A549 (cell line): ENCODE measurements around the gene EIF5A2. TPM values are rescaled to one million over a fixed set of nuclear protein-coding genes. Genes with fewer than 3 reads are reported as not detected.
A peak's percentile ranks its signal among the peaks of the same experiment; 100 is the strongest.

Source experiments
- ATAC-seq, 2 experiments: fragments of 200-7000 bp in 1 of 2; fragments of >200 bp in 1 of 2; cut with Nextera tagmentation in 1 of 2; cut with Tn5 transposase in 1 of 2; 3 replicates each; pipeline versions ENCODE4 v1.8.0 to v1.9.1; 2018 to 2020; ENCODE audit warnings: mild to moderate bottlenecking in 1 of 2, moderate library complexity in 1 of 2
- CTCF ChIA-PET: fragments of 300-600 bp; sonication (Branson Sonifier 250); formaldehyde crosslinking; extraction: SDS; loops from one replicate; lab custom pipeline; 2021; ENCODE audit warnings: antibody characterized with exemption, inconsistent platforms; lab: Yijun Ruan, JAX
- POLR2A ChIA-PET: fragments of 350-600 bp; formaldehyde crosslinking; extraction: SDS; loops from one replicate; lab custom pipeline; 2021; ENCODE audit warnings: antibody characterized with exemption, inconsistent platforms; lab: Yijun Ruan, JAX
- DNase-seq, 2 experiments: peaks; one replicate each; pipeline versions ENCODE4 v3.0.0 to v3.0.0-alpha.2; 2011 to 2016; ENCODE audit warnings: low read depth in 1 of 2, low spot score in 1 of 2
- FAIRE-seq: peaks from 2 replicates; lab custom pipeline; 2011; peaks lifted over from hg19 to GRCh38; lab: Jason Lieb, UNC
- H3K27ac ChIP-seq, 2 experiments: fragments of >200 bp; sonication (Bioruptor Twin); formaldehyde crosslinking; 3 replicates each; pipeline ENCODE4 v1.5.1; 2016 to 2017
- H3K4me1 ChIP-seq: fragments of >200 bp; sonication (Bioruptor Twin); formaldehyde crosslinking; 3 replicates; pipeline ENCODE4 v1.6.1; 2016
- H3K4me2 ChIP-seq: fragments of >200 bp; sonication (Bioruptor Twin); formaldehyde crosslinking; 3 replicates; pipeline ENCODE4 v1.6.1; 2016
- H3K4me3 ChIP-seq: fragments of >200 bp; sonication (Bioruptor Twin); formaldehyde crosslinking; 3 replicates; pipeline ENCODE4 v1.5.1; 2016
- H3K9me3 ChIP-seq: fragments of >200 bp; sonication (Bioruptor Twin); formaldehyde crosslinking; 3 replicates; pipeline ENCODE4 v1.6.1; 2016
- CBX8 ChIP-seq: fragments of 200-600 bp; sonication (generic); IDR thresholded peaks from 2 replicates; pipeline ENCODE4 v1.6.1; 2016
- FOSB ChIP-seq: fragments of 250-450 bp; sonication (Bioruptor Pico); IDR thresholded peaks from 2 replicates; pipeline ENCODE4 v1.5.0; 2020; ENCODE audit warnings: mild to moderate bottlenecking, moderate library complexity
- FOSL2 ChIP-seq, 2 experiments: fragments of 450-650 bp in 1 of 2; fragments of >200 bp in 1 of 2; sonication (Bioruptor Twin) in 1 of 2; formaldehyde crosslinking; IDR thresholded peaks; 2 replicates each; pipeline versions ENCODE4 v1.5.0 to v1.6.1; 2016 to 2020; ENCODE audit warnings: mild to moderate bottlenecking in 1 of 2, moderate library complexity in 1 of 2
- HDAC2 ChIP-seq: fragments of 200-600 bp; sonication (generic); IDR thresholded peaks from 2 replicates; pipeline ENCODE4 v1.6.1; 2016
- HOXA7 ChIP-seq: fragments of 250-450 bp; sonication (Bioruptor Pico); IDR thresholded peaks from 2 replicates; pipeline ENCODE4 v1.5.0; 2020; ENCODE audit warnings: mild to moderate bottlenecking, moderate library complexity
- JUN ChIP-seq, 2 experiments: fragments of >200 bp; sonication (Bioruptor Twin); formaldehyde crosslinking; IDR thresholded peaks; 2 replicates in 1 of 2; 3 replicates in 1 of 2; pipeline ENCODE4 v1.6.1; 2016 to 2017
- MAFK ChIP-seq: fragments of 450-650 bp; IDR thresholded peaks from 2 replicates; pipeline ENCODE4 v1.6.1; 2014; ENCODE audit not compliant: partially characterized antibody
- MYC ChIP-seq: IDR thresholded peaks from 2 replicates; pipeline ENCODE4 v1.6.1; 2012; ENCODE audit warnings: mild to moderate bottlenecking, inconsistent platforms, low read length, improper control_type of control experiment, borderline replicate concordance
- NFE2L2 ChIP-seq: fragments of 150-350 bp; conservative IDR thresholded peaks from 2 replicates; pipeline ENCODE4 v1.6.1; 2014; ENCODE audit warnings: low read length
- NPAS2 ChIP-seq: fragments of 250-450 bp; sonication (Bioruptor Pico); IDR thresholded peaks from 2 replicates; pipeline ENCODE4 v1.8.0; 2022; ENCODE audit warnings: mild to moderate bottlenecking, moderate library complexity, borderline replicate concordance
- NR3C1 ChIP-seq: fragments of >200 bp; sonication (Bioruptor Twin); formaldehyde crosslinking; IDR thresholded peaks from 3 replicates; pipeline ENCODE4 v1.6.1; 2017
- PHF8 ChIP-seq: fragments of 200-600 bp; sonication (generic); IDR thresholded peaks from 2 replicates; pipeline ENCODE4 v1.6.1; 2016; ENCODE audit warnings: low read depth, mild to moderate bottlenecking, antibody characterized with exemption, moderate library complexity, borderline replicate concordance
- RARB ChIP-seq: fragments of 250-450 bp; sonication (Bioruptor Pico); IDR thresholded peaks from 2 replicates; pipeline ENCODE4 v1.8.0; 2021; ENCODE audit warnings: mild to moderate bottlenecking, moderate library complexity
- RFX5 ChIP-seq: fragments of 450-650 bp; IDR thresholded peaks from 2 replicates; pipeline ENCODE4 v1.7.1; 2014; ENCODE audit warnings: antibody characterized with exemption, mild to moderate bottlenecking, moderate library complexity
- SREBF2 ChIP-seq: fragments of 450-650 bp; IDR thresholded peaks from 2 replicates; pipeline ENCODE4 v1.6.1; 2014; ENCODE audit warnings: mild to moderate bottlenecking, moderate library complexity
- TP53 ChIP-seq: fragments of 250-450 bp; sonication (Bioruptor Pico); IDR thresholded peaks from 2 replicates; pipeline ENCODE4 v1.5.0; 2021; ENCODE audit warnings: mild to moderate bottlenecking, moderate library complexity
- ZSCAN20 ChIP-seq: fragments of 250-450 bp; sonication (Bioruptor Pico); IDR thresholded peaks from 2 replicates; pipeline ENCODE4 v1.8.0; 2022; ENCODE audit warnings: mild to moderate bottlenecking, moderate library complexity
- WGBS: methylation state at CpG from one replicate; pipeline ENCODE4 v1.1.6; 2017; ENCODE audit errors: missing lambda C conversion rate; 5-methylcytosine and 5-hydroxymethylcytosine counted together
- polyA plus RNA-seq, 4 experiments: library from polyadenylated mRNA; depleted of rRNA in 3 of 4; stranded (reverse); fragments of >200 nt; fragmentation: RNase III in 1 of 4; extraction: RNeasy Plus Mini Kit Qiagen cat#74134 plus additional on column Dnase treatment in 1 of 4; gene quantifications; 2 replicates in 3 of 4; 3 replicates in 1 of 4; pipeline ENCODE4 v1.2.3, GENCODE V29; 2011 to 2017
- TF ChIP-seq, protein P1 (sequence below): fragments of 450-650 bp; IDR thresholded peaks from 2 replicates; pipeline ENCODE4 v1.6.1; 2014; ENCODE audit warnings: antibody characterized with exemption
- TF ChIP-seq, protein P2 (sequence below): IDR thresholded peaks from 2 replicates; pipeline ENCODE4 v1.6.1; 2012; ENCODE audit warnings: low read depth, borderline replicate concordance
- TF ChIP-seq, protein P3 (sequence below): fragments of 250-450 bp; sonication (Bioruptor Pico); IDR thresholded peaks from 2 replicates; pipeline ENCODE4 v1.5.0; 2021; ENCODE audit warnings: mild to moderate bottlenecking, moderate library complexity, borderline replicate concordance
- TF ChIP-seq, protein P4 (sequence below): fragments of 200-600 bp; sonication (generic); IDR thresholded peaks from 2 replicates; pipeline ENCODE4 v1.6.1; 2016; ENCODE audit warnings: antibody characterized with exemption, mild to moderate bottlenecking, moderate library complexity
- TF ChIP-seq, protein P5 (sequence below): fragments of >200 bp; sonication (Bioruptor Twin); formaldehyde crosslinking; IDR thresholded peaks from 2 replicates; pipeline ENCODE4 v1.6.1; 2016

EIF5A2 gene
- polyA plus RNA-seq, 2 of the 4 experiments (the other 2 are of a cell fraction) = 7.9 to 15.2 TPM

DNA sequence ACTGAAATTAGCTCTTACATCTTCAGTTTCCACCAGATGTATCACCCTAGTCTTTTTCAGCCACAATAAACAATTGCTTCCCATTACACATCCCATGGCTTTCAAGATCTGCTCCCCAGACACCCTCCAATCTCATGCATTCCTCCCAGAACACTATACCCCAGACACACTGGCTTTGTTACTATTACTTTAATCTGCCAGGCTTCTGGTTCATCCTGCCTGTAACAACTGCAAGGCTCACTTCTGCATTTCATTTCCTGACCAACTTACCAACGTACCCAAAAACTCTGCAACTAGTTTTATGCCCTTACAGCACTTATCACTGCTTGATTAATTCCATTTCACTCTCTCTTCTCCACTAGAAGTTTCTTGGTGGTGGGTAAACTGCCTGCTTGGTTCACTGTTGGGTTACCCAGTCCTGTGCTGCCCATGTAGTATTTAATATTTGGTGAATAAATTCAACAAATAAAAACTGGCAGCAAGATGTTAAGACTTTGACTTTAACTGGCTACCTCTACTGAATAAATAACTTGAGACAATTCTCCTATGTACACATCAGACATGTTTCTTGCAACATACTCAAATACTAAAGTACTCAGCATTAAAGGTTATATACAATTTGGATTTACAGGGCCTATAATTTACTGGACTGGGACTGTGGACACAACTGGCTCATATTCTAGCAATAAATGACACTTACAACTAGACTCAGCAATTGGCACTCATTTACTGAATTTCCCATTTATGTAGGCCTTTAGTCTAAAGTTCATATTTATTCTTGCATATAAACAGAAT is 41.1 kb downstream of the EIF5A2 start:
- ChIA-PET POLR2A (no interaction called here), CTCF (no interaction called here)
- DNase-seq = no peak
- WGBS = 38% methylated on average over 1 of the region's 1 CpG
- Histone ChIP-seq H3K4me3 (peak overlapping the region; percentile 68), H3K4me2 (peak overlapping the region; percentile 82), H3K4me1 (peaks cover 19% of the 10 kb centered on the region; the same call in 2 of the 3 replicates), H3K27ac (peak overlapping the region in 1 of 2 experiments; percentile 10; a peak in 1 of 6 replicates), H3K9me3 (no peaks in the 10 kb centered on the region)
- TF ChIP-seq, protein P1, sequence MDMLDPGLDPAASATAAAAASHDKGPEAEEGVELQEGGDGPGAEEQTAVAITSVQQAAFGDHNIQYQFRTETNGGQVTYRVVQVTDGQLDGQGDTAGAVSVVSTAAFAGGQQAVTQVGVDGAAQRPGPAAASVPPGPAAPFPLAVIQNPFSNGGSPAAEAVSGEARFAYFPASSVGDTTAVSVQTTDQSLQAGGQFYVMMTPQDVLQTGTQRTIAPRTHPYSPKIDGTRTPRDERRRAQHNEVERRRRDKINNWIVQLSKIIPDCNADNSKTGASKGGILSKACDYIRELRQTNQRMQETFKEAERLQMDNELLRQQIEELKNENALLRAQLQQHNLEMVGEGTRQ = no peak
- TF ChIP-seq NR3C1 (no peak), HDAC2 (no peak), FOSB (CRISPR knock-in tag) (peak; percentile 57; the same call in 1 of the 2 replicates), HOXA7 (CRISPR knock-in tag) (peak; percentile 41)
- TF ChIP-seq, protein P2, sequence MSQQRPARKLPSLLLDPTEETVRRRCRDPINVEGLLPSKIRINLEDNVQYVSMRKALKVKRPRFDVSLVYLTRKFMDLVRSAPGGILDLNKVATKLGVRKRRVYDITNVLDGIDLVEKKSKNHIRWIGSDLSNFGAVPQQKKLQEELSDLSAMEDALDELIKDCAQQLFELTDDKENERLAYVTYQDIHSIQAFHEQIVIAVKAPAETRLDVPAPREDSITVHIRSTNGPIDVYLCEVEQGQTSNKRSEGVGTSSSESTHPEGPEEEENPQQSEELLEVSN = no peak
- TF ChIP-seq, protein P3, sequence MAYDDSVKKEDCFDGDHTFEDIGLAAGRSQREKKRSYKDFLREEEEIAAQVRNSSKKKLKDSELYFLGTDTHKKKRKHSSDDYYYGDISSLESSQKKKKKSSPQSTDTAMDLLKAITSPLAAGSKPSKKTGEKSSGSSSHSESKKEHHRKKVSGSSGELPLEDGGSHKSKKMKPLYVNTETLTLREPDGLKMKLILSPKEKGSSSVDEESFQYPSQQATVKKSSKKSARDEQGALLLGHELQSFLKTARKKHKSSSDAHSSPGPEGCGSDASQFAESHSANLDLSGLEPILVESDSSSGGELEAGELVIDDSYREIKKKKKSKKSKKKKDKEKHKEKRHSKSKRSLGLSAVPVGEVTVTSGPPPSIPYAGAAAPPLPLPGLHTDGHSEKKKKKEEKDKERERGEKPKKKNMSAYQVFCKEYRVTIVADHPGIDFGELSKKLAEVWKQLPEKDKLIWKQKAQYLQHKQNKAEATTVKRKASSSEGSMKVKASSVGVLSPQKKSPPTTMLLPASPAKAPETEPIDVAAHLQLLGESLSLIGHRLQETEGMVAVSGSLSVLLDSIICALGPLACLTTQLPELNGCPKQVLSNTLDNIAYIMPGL (CRISPR knock-in tag) = peak; percentile 43; the same call in 1 of the 2 replicates
- FAIRE-seq = no peak
- no peak for ATAC-seq

DNA sequence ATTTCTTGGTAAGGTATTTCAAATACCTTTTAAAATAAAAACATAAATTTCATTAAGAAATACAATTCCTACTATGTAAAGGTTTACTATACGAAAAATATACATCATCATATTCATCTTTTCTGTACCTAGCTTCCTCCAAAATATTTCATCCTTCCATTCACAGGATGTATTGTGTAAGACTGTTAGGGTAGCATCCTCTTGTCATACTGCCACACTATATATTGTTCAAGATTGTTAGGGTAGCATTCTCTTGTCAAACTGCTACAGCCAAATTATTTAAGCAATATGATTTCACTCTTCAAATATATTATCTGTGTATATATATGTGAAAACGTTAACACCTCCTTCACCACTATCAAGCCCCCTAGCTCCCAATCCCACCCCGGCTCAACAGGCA is 41.9 kb downstream of the EIF5A2 start:
- WGBS = 82% methylated on average over 3 of the region's 3 CpGs
- H3K9me3 ChIP-seq = no peaks in the 10 kb centered on the region
- ATAC-seq (no peak), FAIRE-seq (no peak), DNase-seq (no peak)
- peak overlapping the region; percentile 82; the same call in 2 of the 3 replicates for H3K4me2 ChIP-seq
- TF ChIP-seq, protein P4, sequence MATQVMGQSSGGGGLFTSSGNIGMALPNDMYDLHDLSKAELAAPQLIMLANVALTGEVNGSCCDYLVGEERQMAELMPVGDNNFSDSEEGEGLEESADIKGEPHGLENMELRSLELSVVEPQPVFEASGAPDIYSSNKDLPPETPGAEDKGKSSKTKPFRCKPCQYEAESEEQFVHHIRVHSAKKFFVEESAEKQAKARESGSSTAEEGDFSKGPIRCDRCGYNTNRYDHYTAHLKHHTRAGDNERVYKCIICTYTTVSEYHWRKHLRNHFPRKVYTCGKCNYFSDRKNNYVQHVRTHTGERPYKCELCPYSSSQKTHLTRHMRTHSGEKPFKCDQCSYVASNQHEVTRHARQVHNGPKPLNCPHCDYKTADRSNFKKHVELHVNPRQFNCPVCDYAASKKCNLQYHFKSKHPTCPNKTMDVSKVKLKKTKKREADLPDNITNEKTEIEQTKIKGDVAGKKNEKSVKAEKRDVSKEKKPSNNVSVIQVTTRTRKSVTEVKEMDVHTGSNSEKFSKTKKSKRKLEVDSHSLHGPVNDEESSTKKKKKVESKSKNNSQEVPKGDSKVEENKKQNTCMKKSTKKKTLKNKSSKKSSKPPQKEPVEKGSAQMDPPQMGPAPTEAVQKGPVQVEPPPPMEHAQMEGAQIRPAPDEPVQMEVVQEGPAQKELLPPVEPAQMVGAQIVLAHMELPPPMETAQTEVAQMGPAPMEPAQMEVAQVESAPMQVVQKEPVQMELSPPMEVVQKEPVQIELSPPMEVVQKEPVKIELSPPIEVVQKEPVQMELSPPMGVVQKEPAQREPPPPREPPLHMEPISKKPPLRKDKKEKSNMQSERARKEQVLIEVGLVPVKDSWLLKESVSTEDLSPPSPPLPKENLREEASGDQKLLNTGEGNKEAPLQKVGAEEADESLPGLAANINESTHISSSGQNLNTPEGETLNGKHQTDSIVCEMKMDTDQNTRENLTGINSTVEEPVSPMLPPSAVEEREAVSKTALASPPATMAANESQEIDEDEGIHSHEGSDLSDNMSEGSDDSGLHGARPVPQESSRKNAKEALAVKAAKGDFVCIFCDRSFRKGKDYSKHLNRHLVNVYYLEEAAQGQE = no peak
- no peak for TF ChIP-seq SREBF2
- no peak for TF ChIP-seq NFE2L2
- no peak for TF ChIP-seq MAFK
- TF ChIP-seq JUN (IDR thresholded peaks at IDR 0.05) = no peak
- TF ChIP-seq, protein P5, sequence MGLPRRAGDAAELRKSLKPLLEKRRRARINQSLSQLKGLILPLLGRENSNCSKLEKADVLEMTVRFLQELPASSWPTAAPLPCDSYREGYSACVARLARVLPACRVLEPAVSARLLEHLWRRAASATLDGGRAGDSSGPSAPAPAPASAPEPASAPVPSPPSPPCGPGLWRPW = no peak
- TF ChIP-seq NPAS2 = no peak
- no peak for TF ChIP-seq RFX5
- TF ChIP-seq HOXA7 (CRISPR knock-in tag) = no peak
- TF ChIP-seq ZSCAN20 = no peak
- no peak for TF ChIP-seq FOSL2 (IDR thresholded peaks at IDR 0.05)
- TF ChIP-seq FOSL2 (CRISPR knock-in tag; IDR thresholded peaks at IDR 0.05) = no peak
- no peak for TF ChIP-seq PHF8
- no peak for TF ChIP-seq CBX8
- no peak for TF ChIP-seq FOSB (CRISPR knock-in tag)
- TF ChIP-seq MYC = no peak
- TF ChIP-seq TP53 (CRISPR knock-in tag) = no peak
- TF ChIP-seq RARB (CRISPR knock-in tag) = no peak
- ChIA-PET POLR2A (no interaction called here), CTCF (no interaction called here)
- H3K4me1 ChIP-seq = peaks cover 19% of the 10 kb centered on the region; the same call in 2 of the 3 replicates
- H3K27ac ChIP-seq = no peak overlapping the region
- H3K4me3 ChIP-seq = no peak overlapping the region
